ENCODE measurements around the gene CALB2. TPM values are rescaled to one million over a fixed set of nuclear protein-coding genes. Genes with fewer than 3 reads are reported as not detected.

The CALB2 gene
- total and polyA plus RNA-seq, 2 of the 4 experiments (the other 2 are of a cell fraction): 0.18 to 0.32 TPM

- no peak for DNase-seq
- no peaks in the 10 kb centered on the region for H3K9me3 ChIP-seq (ENCODE audit: control insufficient read depth, insufficient read depth, low read length)
- no peak overlapping the region for H2BK15ac ChIP-seq (ENCODE audit: low read depth, low read length)
- H2AFZ ChIP-seq (replicated peaks; ENCODE audit: low read length, poor library complexity): no peak overlapping the region
- TF ChIP-seq CHD1 (IDR thresholded peaks at IDR 0.05; ENCODE audit: low read depth, low read length): no peak
- no peak for TF ChIP-seq SMC3 (IDR thresholded peaks at IDR 0.05; ENCODE audit: low read depth, low read length)
- no peak for TF ChIP-seq ELK1 (IDR thresholded peaks at IDR 0.05; ENCODE audit: borderline replicate concordance, low read depth, low read length)
- TF ChIP-seq USF2 (IDR thresholded peaks at IDR 0.05; ENCODE audit: low read depth, low read length): no peak
- TF ChIP-seq BHLHE40 (IDR thresholded peaks at IDR 0.05; ENCODE audit: low read depth, low read length): no peak
- no peak for TF ChIP-seq CTCF (conservative IDR thresholded peaks at IDR 0.05; ENCODE audit: low read depth, low read length)
- no peak for TF ChIP-seq FOS (IDR thresholded peaks at IDR 0.05; ENCODE audit: low read depth, low read length)
- no peak for TF ChIP-seq CEBPB (IDR thresholded peaks at IDR 0.05; ENCODE audit: low read depth, low read length)
- TF ChIP-seq RAD21 (IDR thresholded peaks at IDR 0.05; ENCODE audit: low read length): no peak
- no peak for TF ChIP-seq RFX5 (IDR thresholded peaks at IDR 0.05; ENCODE audit: low read depth, low read length)
- no peak for TF ChIP-seq POLR2A (IDR thresholded peaks at IDR 0.05; ENCODE audit: low read depth, low read length)
- TF ChIP-seq MXI1 (IDR thresholded peaks at IDR 0.05; ENCODE audit: borderline replicate concordance, low read depth, low read length): no peak
- no peak for TF ChIP-seq MAZ (IDR thresholded peaks at IDR 0.05; ENCODE audit: borderline replicate concordance, low read depth, low read length)
- TF ChIP-seq RCOR1 (IDR thresholded peaks at IDR 0.05; ENCODE audit: insufficient replicate concordance, low read length): no peak
- no peak for TF ChIP-seq NFE2L2 (IDR thresholded peaks at IDR 0.05; ENCODE audit: low read depth, low read length)
- TF ChIP-seq MAFK (IDR thresholded peaks at IDR 0.05; ENCODE audit: low read depth, low read length): no peak
- no peak overlapping the region for H4K8ac ChIP-seq (ENCODE audit: low read depth in 2 of 2, low read length in 2 of 2)
- no peak overlapping the region for H2AK5ac ChIP-seq (ENCODE audit: low read depth, low read length)
- no peak overlapping the region for H3K9ac ChIP-seq (ENCODE audit: low read depth, low read length)
- H3K27me3 ChIP-seq (ENCODE audit: control insufficient read depth, insufficient read depth, low read length): peaks cover 4% of the 10 kb centered on the region; the same call in 1 of the 2 replicates
- H4K91ac ChIP-seq (ENCODE audit: insufficient read depth, low read depth, low read length): no peak overlapping the region
- ChIA-PET POLR2A (ENCODE audit: unreplicated experiment) (no interaction called here), CTCF (interaction anchor here (0.6 kb wide), 2 partner anchors 95 to 97 kb away, joined by 3 to 8 read pairs; no protein-coding TSS in a partner anchor)
- no peak overlapping the region for H3K18ac ChIP-seq (ENCODE audit: low read depth, low read length)
- H2BK20ac ChIP-seq (ENCODE audit: low read depth, low read length): no peak overlapping the region
- no peak overlapping the region for H3K23ac ChIP-seq (ENCODE audit: low read depth, low read length)
- no peak overlapping the region for H4K5ac ChIP-seq (ENCODE audit: low read depth, low read length)
- H3K14ac ChIP-seq (replicated peaks; ENCODE audit: low read depth, low read length): no peak overlapping the region
- no peaks in the 10 kb centered on the region for H3K36me3 ChIP-seq (ENCODE audit: control insufficient read depth, insufficient read depth, low read length)
- no peak overlapping the region for H2BK120ac ChIP-seq (ENCODE audit: low read depth, low read length)
- no peaks in the 10 kb centered on the region for H3K4me1 ChIP-seq (ENCODE audit: control insufficient read depth, insufficient read depth, low read length)
- in situ Hi-C loops (cut with MboI; ENCODE audit: low sequenced_read_pairs): no loop called here
- no peak overlapping the region for H3K4me3 ChIP-seq (ENCODE audit: insufficient read depth, low read depth, low read length)
- H3K4ac ChIP-seq (ENCODE audit: low read depth, low read length): no peak overlapping the region
- H3K9me1 ChIP-seq (ENCODE audit: insufficient read depth, low read length): no peaks in the 10 kb centered on the region
- dilution Hi-C loops (cut with HindIII; ENCODE audit: low sequenced_read_pairs, unreplicated experiment): no loop called here
- BruUV-seq (replicated peaks): no TSS peak
- intact Hi-C loops (cut with micrococcal nuclease): no loop called here
- no peaks in the 10 kb centered on the region for H3K79me1 ChIP-seq (ENCODE audit: low read depth in 1 of 2, low read length in 2 of 2)
- no peak for ATAC-seq (ENCODE audit: low read depth)
- no peak overlapping the region for H3K27ac ChIP-seq (ENCODE audit: insufficient read depth, low read length)
- H3K4me2 ChIP-seq (ENCODE audit: low read depth, low read length): no peak overlapping the region
- no peak overlapping the region for H3K56ac ChIP-seq (ENCODE audit: extremely low read depth, insufficient read depth, low read length)
- H2BK5ac ChIP-seq (ENCODE audit: low read depth, low read length, poor library complexity, severe bottlenecking): no peak overlapping the region
- WGBS, 2 experiments (ENCODE audit: extremely low coverage in 2 of 2, insufficient read length in 1 of 2): 26% methylated on average over 2 of the region's 6 CpGs; no CpG with 5 or more reads in 1 of the 2 experiments
- H4K20me1 ChIP-seq (ENCODE audit: insufficient read depth, low read length): no peaks in the 10 kb centered on the region
- H2AK9ac ChIP-seq (replicated peaks; ENCODE audit: low read depth, low read length, poor library complexity): no peak overlapping the region
These were observed 43.5 kb downstream of the CALB2 start for GRCh38 chr16:71402007-71402406.
